K562 (cell line): ENCODE data around the gene HOXC12. TPM values are rescaled to one million over a fixed set of nuclear protein-coding genes. Genes with fewer than 3 reads are reported as not detected.
A peak's percentile ranks its signal among the peaks of the same experiment; 100 is the strongest.

Experiments used
- ATAC-seq: fragments of 200-7000 bp; cut with Tn5 transposase; 3 replicates; pipeline ENCODE4 v1.9.1; 2020; ENCODE audit warnings: moderate library complexity
- BruUV-seq: library from RNA; stranded (reverse); fragments of 400-500 nt; replicated peaks from 2 replicates; lab custom pipeline; 2021; lab: Mats Ljungman, UMichigan
- CTCF ChIA-PET: fragments of 300-600 bp; formaldehyde crosslinking; extraction: SDS; loops from one replicate; lab custom pipeline; 2021; ENCODE audit warnings: low intra/inter-chr PET ratio; lab: Yijun Ruan, JAX
- POLR2A ChIA-PET: fragments of 300-600, 350-650 bp; sonication (Branson Sonifier 250); formaldehyde crosslinking; extraction: SDS; loops from one replicate; lab custom pipeline; 2021; ENCODE audit warnings: antibody characterized with exemption, inconsistent platforms; lab: Yijun Ruan, JAX
- DNase-seq, 4 experiments: peaks; one replicate each; pipeline versions ENCODE4 v3.0.0 to v3.0.0-alpha.2; 2011 to 2018; ENCODE audit warnings: low spot score in 3 of 4, mixed read lengths in 3 of 4; ENCODE audit errors: extremely low read depth in 1 of 4
- FAIRE-seq: peaks from 2 replicates; lab custom pipeline; 2011; peaks lifted over from hg19 to GRCh38; lab: Jason Lieb, UNC
- H2AFZ ChIP-seq: 2 replicates; pipeline ENCODE4 v1.6.0; 2011; ENCODE audit warnings: low read depth, low read length, control low read depth, inconsistent platforms
- H3K27ac ChIP-seq: fragments of 200-600 bp; 3 replicates; pipeline ENCODE4 v1.8.0; 2011; ENCODE audit warnings: low read depth, mild to moderate bottlenecking, control low read depth, inconsistent platforms, low read length, moderate library complexity, mixed read lengths; ENCODE audit errors: extremely low read depth
- H3K27me3 ChIP-seq, 2 experiments: fragments of 300-600 bp in 1 of 2; 2 replicates in 1 of 2; 3 replicates in 1 of 2; pipeline versions ENCODE4 v1.6.0 to v1.8.0; 2011; ENCODE audit warnings: inconsistent platforms in 2 of 2, low read length in 2 of 2, mild to moderate bottlenecking in 1 of 2, mixed read lengths in 1 of 2, moderate library complexity in 1 of 2; ENCODE audit not compliant: control insufficient read depth in 2 of 2, insufficient read depth in 2 of 2
- H3K36me3 ChIP-seq: fragments of 300-600 bp; 3 replicates; pipeline ENCODE4 v1.8.0; 2011; ENCODE audit warnings: mild to moderate bottlenecking, low read length, inconsistent platforms; ENCODE audit not compliant: control insufficient read depth, insufficient read depth
- H3K4me1 ChIP-seq, 2 experiments: fragments of 200-600 bp in 1 of 2; replicated peaks in 1 of 2; 2 replicates in 1 of 2; 3 replicates in 1 of 2; pipeline versions ENCODE4 v1.5.1 to v1.8.0; 2011; ENCODE audit warnings: inconsistent platforms in 2 of 2, low read length in 2 of 2, mild to moderate bottlenecking in 1 of 2, mixed read lengths in 1 of 2, moderate library complexity in 1 of 2; ENCODE audit not compliant: control insufficient read depth in 2 of 2, insufficient read depth in 2 of 2
- H3K4me2 ChIP-seq: 2 replicates; pipeline ENCODE4 v1.6.1; 2011; ENCODE audit warnings: low read length, control low read depth, inconsistent platforms, mixed read lengths; ENCODE audit not compliant: insufficient read depth
- H3K4me3 ChIP-seq: fragments of 200-600 bp; sonication (generic), shearing (Covaris generic); 2 replicates; pipeline ENCODE4 v1.5.1; 2016; ENCODE audit warnings: control low read depth, inconsistent platforms
- H3K79me2 ChIP-seq: fragments of 200-600 bp; 3 replicates; pipeline ENCODE4 v1.8.0; 2011; ENCODE audit warnings: low read length, inconsistent platforms; ENCODE audit not compliant: control insufficient read depth, insufficient read depth
- H3K9ac ChIP-seq, 2 experiments: 2 replicates each; pipeline versions ENCODE4 v1.6.0 to v1.6.1; 2011; ENCODE audit warnings: low read depth in 2 of 2, low read length in 2 of 2, control low read depth in 1 of 2, inconsistent platforms in 1 of 2, mild to moderate bottlenecking in 1 of 2, mixed read lengths in 1 of 2; ENCODE audit not compliant: insufficient read depth in 1 of 2
- H3K9me1 ChIP-seq: one replicate; pipeline ENCODE4 v1.6.0; 2011; ENCODE audit warnings: inconsistent platforms, mild to moderate bottlenecking, low read length, moderate library complexity; ENCODE audit not compliant: control insufficient read depth, insufficient read depth
- H3K9me3 ChIP-seq: replicated peaks from 2 replicates; pipeline ENCODE4 v1.5.1; 2011; ENCODE audit warnings: low read depth, low read length, inconsistent platforms; ENCODE audit not compliant: control insufficient read depth, insufficient read depth
- H4K20me1 ChIP-seq: replicated peaks from 2 replicates; pipeline ENCODE4 v1.6.1; 2011; ENCODE audit warnings: low read length, inconsistent platforms, mixed read lengths; ENCODE audit not compliant: control insufficient read depth, insufficient read depth
- C11orf30 ChIP-seq: fragments of 450-650 bp; IDR thresholded peaks from 2 replicates; pipeline ENCODE4 v1.6.1; 2016; ENCODE audit warnings: low read depth, mild to moderate bottlenecking
- MAFK ChIP-seq: IDR thresholded peaks from 2 replicates; pipeline ENCODE4 v1.6.1; 2011; ENCODE audit warnings: low read length, improper control_type of control experiment
- NFXL1 ChIP-seq: fragments of 450-650 bp; formaldehyde crosslinking; IDR thresholded peaks from 2 replicates; pipeline ENCODE4 v1.4.0; 2021; ENCODE audit warnings: mild to moderate bottlenecking
- REST ChIP-seq, 2 experiments: fragments of 450-650 bp; formaldehyde crosslinking in 1 of 2; IDR thresholded peaks; 2 replicates each; pipeline versions ENCODE4 v1.4.0 to v1.6.1; 2014 to 2020; ENCODE audit warnings: mild to moderate bottlenecking in 2 of 2, borderline replicate concordance in 1 of 2, low read depth in 1 of 2
- TAF15 ChIP-seq: fragments of 200-400 bp; formaldehyde crosslinking; IDR thresholded peaks from 2 replicates; pipeline ENCODE4 v1.6.1; 2017; ENCODE audit warnings: mild to moderate bottlenecking, low read depth, low read length, moderate library complexity
- ZNF512 ChIP-seq: IDR thresholded peaks from 2 replicates; pipeline ENCODE4 v1.6.1; 2016; ENCODE audit warnings: missing genetic modification characterization, missing compliant biosample characterization
- WGBS: fragments of 100-300 bp; shearing (Covaris generic); methylation state at CpG from one replicate; pipeline ENCODE4 v1.1.6; 2016; ENCODE audit warnings: low coverage, mixed read lengths; ENCODE audit not compliant: insufficient coverage; ENCODE audit errors: missing lambda C conversion rate; 5-methylcytosine and 5-hydroxymethylcytosine counted together
- in situ Hi-C: fragments of 300-500 bp; cut with MboI; formaldehyde crosslinking; loops from 4 replicates; pipeline ENCODE4 v1.15.0; 2018; ENCODE audit warnings: inconsistent platforms, mixed read lengths
- intact Hi-C: fragments of 100-400 bp; cut with micrococcal nuclease; formaldehyde crosslinking; loops from 2 replicates; pipeline ENCODE4 v1.14.2; 2022
- polyA plus RNA-seq, 8 experiments: library from polyadenylated mRNA; depleted of rRNA in 4 of 8; stranded (reverse) in 5 of 8; unstranded in 3 of 8; fragments of >200 nt; fragmentation: Nextera tagmentation in 2 of 8; fragmentation: Illumina TruSeq in 1 of 8; extraction: Ambion mirVana in 2 of 8; extraction: Trizol in 1 of 8; gene quantifications; 2 replicates each; pipeline versions ENCODE4 v1.2.1 to v1.2.3, GENCODE V29; 2011 to 2014; ENCODE audit warnings: inconsistent platforms in 1 of 8, missing spikeins in 1 of 8
- total RNA-seq, 7 experiments: library from RNA; depleted of rRNA in 6 of 7; stranded (reverse); fragments of >200 nt in 6 of 7; fragmentation: Illumina TruSeq in 2 of 7; extraction: Trizol in 2 of 7; gene quantifications; 2 replicates each; pipeline versions ENCODE4 v1.2.1 to v1.2.3, GENCODE V29; 2011 to 2021; ENCODE audit warnings: low replicate concordance in 1 of 7

The HOXC12 gene
- total and polyA plus RNA-seq, 9 of the 15 experiments (the other 6 are each of a cell fraction or from before 2014, with no cell fraction given), result 0.04 to 0.36 (median 0.11) TPM; not detected in 1

GRCh38 chr12:53937596-53938325, 16.9 kb upstream of the HOXC12 start:
- no peak overlapping the region for H3K4me3 ChIP-seq
- no peak overlapping the region for H3K27ac ChIP-seq
- H3K79me2 ChIP-seq, result no peaks in the 10 kb centered on the region
- H2AFZ ChIP-seq, result no peak overlapping the region
- H3K4me2 ChIP-seq, result no peak overlapping the region
- H3K36me3 ChIP-seq, result no peaks in the 10 kb centered on the region
- no peaks in the 10 kb centered on the region for H3K9me1 ChIP-seq
- no peak for ATAC-seq
- no TSS peak for BruUV-seq
- TF ChIP-seq NFXL1 (no peak), TAF15 (no peak), C11orf30 (no peak), ZNF512 (tag) (peak; percentile 34; the same call in 1 of the 2 replicates), MAFK (no peak), REST (IDR thresholded peaks at IDR 0.05; ENCODE audit: borderline replicate concordance) (no peak), REST (CRISPR knock-in tag; IDR thresholded peaks at IDR 0.05; ENCODE audit: low read depth) (no peak)
- peaks cover 29 to 63% of the 10 kb centered on the region in 2 experiments for H3K27me3 ChIP-seq
- in situ Hi-C loops (no loop called here), intact Hi-C loops (no loop called here)
- CTCF ChIA-PET, result interaction anchor here (0.6 kb wide), 1 partner anchor 699 kb away, joined by 3 read pairs; no protein-coding TSS in a partner anchor
- H3K4me1 ChIP-seq, result peaks cover 0 to 24% of the 10 kb centered on the region in 2 experiments; a peak in 2 of 5 replicates
- 54% methylated on average over 23 of the region's 23 CpGs for WGBS
- H4K20me1 ChIP-seq, result no peaks in the 10 kb centered on the region
- no peak overlapping the region for H3K9ac ChIP-seq
- DNase-seq, result no peak
- POLR2A ChIA-PET, result interaction anchor here (0.5 to 1.1 kb wide), 3 partner anchors 11 to 417 kb away, joined by 3 to 6 read pairs (median 5); partner anchors contain the start of gene HOXC12
- H3K9me3 ChIP-seq, result no peaks in the 10 kb centered on the region
- no peak for FAIRE-seq
